WTC11 (cell line): Measurements from ENCODE around the gene DDX10. TPM values are rescaled to one million over a fixed set of nuclear protein-coding genes. Genes with fewer than 3 reads are reported as not detected.

ENCODE experiments used
- ATAC-seq: fragments of 200-7000 bp; cut with Tn5 transposase; 2 replicates; pipeline ENCODE4 v1.10.0; 2021; ENCODE audit warnings: mild to moderate bottlenecking, moderate library complexity
- CTCF ChIA-PET: fragments of 300-600 bp; sonication (Branson Sonifier 250); formaldehyde crosslinking; loops from one replicate; lab custom pipeline; 2021; ENCODE audit warnings: antibody characterized with exemption; lab: Charles Lee
- POLR2A ChIA-PET: fragments of 350-600 bp; sonication (Branson Sonifier 250); formaldehyde crosslinking; loops from one replicate; lab custom pipeline; 2021; ENCODE audit warnings: antibody characterized with exemption; lab: Charles Lee
- DNase-seq: peaks from one replicate; pipeline ENCODE4 v3.0.0; 2021; ENCODE audit warnings: low spot score
- H3K27ac Mint-ChIP-seq: 2 replicates; pipeline ENCODE4 v1.8.0; 2021; ENCODE audit warnings: mixed read lengths
- H3K27me3 Mint-ChIP-seq: 2 replicates; pipeline ENCODE4 v1.8.0; 2021; ENCODE audit warnings: low read depth, mild to moderate bottlenecking, moderate library complexity, mixed read lengths
- H3K36me3 Mint-ChIP-seq: 2 replicates; pipeline ENCODE4 v1.8.0; 2021; ENCODE audit warnings: mixed read lengths
- H3K4me1 Mint-ChIP-seq: 2 replicates; pipeline ENCODE4 v1.8.0; 2022; ENCODE audit warnings: mixed read lengths
- H3K4me3 Mint-ChIP-seq: 2 replicates; pipeline ENCODE4 v1.8.0; 2021; ENCODE audit warnings: mild to moderate bottlenecking, moderate library complexity, mixed read lengths
- H3K9me3 Mint-ChIP-seq: 2 replicates; pipeline ENCODE4 v1.8.0; 2021; ENCODE audit warnings: mixed read lengths
- ATF2 ChIP-seq: sonication (generic); formaldehyde crosslinking; IDR thresholded peaks from 2 replicates; pipeline ENCODE4 v1.8.1; 2022; ENCODE audit warnings: low read depth, missing genetic modification reagents, borderline replicate concordance
- ATF6 ChIP-seq: sonication (generic); formaldehyde crosslinking; IDR thresholded peaks from 2 replicates; pipeline ENCODE4 v1.8.1; 2023; ENCODE audit warnings: mild to moderate bottlenecking, missing genetic modification reagents
- CBFB ChIP-seq: sonication (generic); formaldehyde crosslinking; IDR thresholded peaks from 2 replicates; pipeline ENCODE4 v1.8.1; 2022; ENCODE audit warnings: mild to moderate bottlenecking, low read depth, missing genetic modification reagents
- ELF4 ChIP-seq: sonication (generic); formaldehyde crosslinking; IDR thresholded peaks from 2 replicates; pipeline ENCODE4 v1.8.1; 2022; ENCODE audit warnings: low read depth, mild to moderate bottlenecking, moderate library complexity, missing genetic modification reagents
- FOXP1 ChIP-seq: sonication (generic); formaldehyde crosslinking; IDR thresholded peaks from 2 replicates; pipeline ENCODE4 v1.8.0; 2022; ENCODE audit warnings: missing genetic modification reagents, mild to moderate bottlenecking, moderate library complexity, borderline replicate concordance
- NFE2L1 ChIP-seq: sonication (generic); formaldehyde crosslinking; IDR thresholded peaks from 2 replicates; pipeline ENCODE4 v1.8.1; 2023; ENCODE audit warnings: missing genetic modification reagents
- NR2C2 ChIP-seq: sonication (generic); formaldehyde crosslinking; IDR thresholded peaks from 2 replicates; pipeline ENCODE4 v1.8.0; 2022; ENCODE audit warnings: mild to moderate bottlenecking, missing genetic modification reagents
- PREB ChIP-seq: sonication (generic); formaldehyde crosslinking; IDR thresholded peaks from 2 replicates; pipeline ENCODE4 v1.8.1; 2022; ENCODE audit warnings: mild to moderate bottlenecking, missing genetic modification reagents, moderate library complexity, borderline replicate concordance
- ZMAT4 ChIP-seq: fragments of 250-450 bp; sonication (Bioruptor Pico); IDR thresholded peaks from 2 replicates; pipeline ENCODE4 v1.9.0; 2021; ENCODE audit warnings: mild to moderate bottlenecking
- ZNF121 ChIP-seq: sonication (generic); formaldehyde crosslinking; IDR thresholded peaks from 2 replicates; pipeline ENCODE4 v1.8.0; 2023; ENCODE audit warnings: missing genetic modification reagents
- ZNF263 ChIP-seq: sonication (generic); formaldehyde crosslinking; IDR thresholded peaks from 2 replicates; pipeline ENCODE4 v1.8.1; 2022; ENCODE audit warnings: low read depth, mild to moderate bottlenecking, moderate library complexity, missing genetic modification reagents
- ZNF281 ChIP-seq: sonication (generic); formaldehyde crosslinking; IDR thresholded peaks from 2 replicates; pipeline ENCODE4 v1.8.0; 2023; ENCODE audit warnings: mild to moderate bottlenecking, missing genetic modification reagents
- ZNF512 ChIP-seq: sonication (generic); formaldehyde crosslinking; IDR thresholded peaks from 2 replicates; pipeline ENCODE4 v1.8.1; 2022; ENCODE audit warnings: missing genetic modification reagents, borderline replicate concordance
- ZNF532 ChIP-seq: fragments of 250-450 bp; sonication (Bioruptor Pico); IDR thresholded peaks from 2 replicates; pipeline ENCODE4 v1.9.0; 2021; ENCODE audit warnings: mild to moderate bottlenecking, borderline replicate concordance
- total RNA-seq: library from RNA; stranded (reverse); gene quantifications from 3 replicates; pipeline ENCODE4 v1.2.3, GENCODE V29; 2021

The DDX10 gene
- total RNA-seq, 1 experiment from 2014 or later, result 56.8 TPM

GRCh38 chr11:108858622-108859021 lies 193.8 kb downstream of the DDX10 start:
- peak overlapping the region; percentile 27; the same call in 1 of the 2 replicates for H3K27ac Mint-ChIP-seq
- no peaks in the 10 kb centered on the region for H3K9me3 Mint-ChIP-seq
- H3K4me1 Mint-ChIP-seq, result peaks cover 10% of the 10 kb centered on the region
- no peaks in the 10 kb centered on the region for H3K27me3 Mint-ChIP-seq
- ChIA-PET CTCF (interaction anchor here (0.9 kb wide), 1 partner anchor 13 kb away, joined by 3 read pairs; no protein-coding TSS in a partner anchor), POLR2A (no interaction called here)
- H3K4me3 Mint-ChIP-seq, result no peak overlapping the region
- TF ChIP-seq ZNF532 (CRISPR knock-in tag) (no peak), ZNF512 (CRISPR knock-in tag) (no peak)
- DNase-seq (no peak), ATAC-seq (no peak)
- no peaks in the 10 kb centered on the region for H3K36me3 Mint-ChIP-seq

GRCh38 chr11:108859510-108859909 lies 194.6 kb downstream of the DDX10 start:
- no peak for ATAC-seq
- Mint-ChIP-seq H3K9me3 (no peaks in the 10 kb centered on the region), H3K36me3 (no peaks in the 10 kb centered on the region), H3K4me1 (peaks cover 10% of the 10 kb centered on the region), H3K4me3 (no peak overlapping the region), H3K27me3 (no peaks in the 10 kb centered on the region), H3K27ac (no peak overlapping the region)
- no peak for DNase-seq
- TF ChIP-seq NFE2L1 (CRISPR knock-in tag), result no peak
- TF ChIP-seq ZMAT4, result no peak
- POLR2A ChIA-PET, result no interaction called here
- CTCF ChIA-PET, result interaction anchor here (1.2 kb wide), 1 partner anchor 9 kb away, joined by 3 read pairs; no protein-coding TSS in a partner anchor

GRCh38 chr11:108863528-108863927 lies 198.7 kb downstream of the DDX10 start:
- ATAC-seq, result no peak
- H3K27ac Mint-ChIP-seq, result no peak overlapping the region; the same call in 1 of the 2 replicates
- no peaks in the 10 kb centered on the region for H3K36me3 Mint-ChIP-seq
- no peak for DNase-seq
- H3K27me3 Mint-ChIP-seq, result no peaks in the 10 kb centered on the region
- H3K9me3 Mint-ChIP-seq, result no peaks in the 10 kb centered on the region
- POLR2A ChIA-PET, result no interaction called here
- peaks cover 20% of the 10 kb centered on the region for H3K4me1 Mint-ChIP-seq
- H3K4me3 Mint-ChIP-seq, result no peak overlapping the region
- CTCF ChIA-PET, result interaction anchor here (1.4 kb wide), 1 partner anchor 8 kb away, joined by 5 read pairs; no protein-coding TSS in a partner anchor
- no peak for TF ChIP-seq CBFB (CRISPR knock-in tag)
- no peak for TF ChIP-seq ATF2 (CRISPR knock-in tag)
- no peak for TF ChIP-seq ATF6 (CRISPR knock-in tag)
- no peak for TF ChIP-seq NR2C2
- no peak for TF ChIP-seq FOXP1 (CRISPR knock-in tag)
- no peak for TF ChIP-seq ZNF263
- no peak for TF ChIP-seq ELF4 (CRISPR knock-in tag)
- no peak for TF ChIP-seq ZNF121 (CRISPR knock-in tag)
- TF ChIP-seq ZNF281 (CRISPR knock-in tag), result no peak
- TF ChIP-seq PREB (CRISPR knock-in tag), result no peak
